Breast epithelium (tissue), 3 donors: ENCODE measurements around the gene HOXC10.

Experiments
- CTCF ChIP-seq, 3 donors: fragments of 450-650 bp; IDR thresholded peaks; one replicate each; pipeline ENCODE4 v1.5.1; 2016 to 2017; ENCODE audit warnings: antibody characterized with exemption in 3 of 3, mild to moderate bottlenecking in 3 of 3, moderate library complexity in 3 of 3
- POLR2AphosphoS5 ChIP-seq, 3 donors: sonication (generic); formaldehyde crosslinking; IDR thresholded peaks; one replicate each; pipeline ENCODE4 v1.6.1; 2017; ENCODE audit warnings: antibody characterized with exemption in 3 of 3

DNA sequence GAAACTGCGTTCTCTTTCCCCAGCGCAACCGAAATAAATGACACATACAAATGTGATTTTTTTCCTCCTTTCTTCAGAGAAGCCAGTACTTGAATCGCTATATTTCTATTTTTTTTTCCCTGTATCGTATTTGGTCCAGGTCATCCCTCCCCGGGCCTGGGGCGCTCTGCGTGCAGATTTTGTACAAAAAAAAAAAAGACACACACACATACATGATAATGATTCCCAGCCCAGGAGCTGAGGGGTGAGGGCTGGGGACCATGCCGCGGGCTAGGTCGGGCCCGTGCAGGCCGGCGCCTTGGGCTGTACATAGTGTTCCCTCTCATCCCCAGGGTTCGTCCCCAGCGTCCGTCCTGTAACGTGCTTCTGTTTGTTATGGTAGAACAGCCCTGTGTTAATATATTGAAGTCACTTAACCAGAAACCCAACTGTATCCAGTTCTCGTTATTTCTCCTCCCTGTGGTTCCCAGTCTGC lies 18.0 kb downstream of the HOXC10 start:
- no peak for TF ChIP-seq POLR2AphosphoS5 (IDR thresholded peaks at IDR 0.05)
- no peak for TF ChIP-seq CTCF (IDR thresholded peaks at IDR 0.05)
